Urinary bladder (tissue), 4 donors: ENCODE measurements around the gene MRC1. TPM values are rescaled to one million over a fixed set of nuclear protein-coding genes. Genes with fewer than 3 reads are reported as not detected.
A peak's percentile ranks its signal among the peaks of the same experiment; 100 is the strongest.

Experiments used
- DNase-seq: peaks from one replicate; pipeline ENCODE4 v3.0.0-alpha.2; 2015; ENCODE audit errors: extremely low spot score
- H3K27ac ChIP-seq: one replicate; pipeline ENCODE4 v1.5.1; 2013; ENCODE audit warnings: low read depth, mild to moderate bottlenecking, moderate library complexity
- H3K36me3 ChIP-seq: one replicate; pipeline ENCODE4 v1.6.1; 2013; ENCODE audit warnings: mild to moderate bottlenecking, moderate library complexity; ENCODE audit not compliant: insufficient read depth
- H3K4me1 ChIP-seq: one replicate; pipeline ENCODE4 v1.6.1; 2013; ENCODE audit warnings: mild to moderate bottlenecking, moderate library complexity; ENCODE audit not compliant: insufficient read depth
- H3K4me3 ChIP-seq: one replicate; pipeline ENCODE4 v1.5.1; 2013; ENCODE audit warnings: low read depth, low read length
- WGBS: extraction: QIAGEN DNeasy Blood & Tissue Kit; methylation state at CpG from one replicate; pipeline ENCODE4 v1.1.7; 2013; 5-methylcytosine and 5-hydroxymethylcytosine counted together
- polyA plus RNA-seq: library from polyadenylated mRNA; stranded (reverse); fragments of 200-250 nt; gene quantifications from one replicate; pipeline ENCODE4 v1.2.3, GENCODE V29; 2013
- small RNA-seq: library from RNA; depleted of rRNA; stranded (forward); fragments of <200 nt; gene quantifications from one replicate; pipeline ENCODE3, GENCODE V24; 2014
- total RNA-seq: library from RNA; depleted of rRNA; stranded (reverse); fragments of >200 nt; gene quantifications from one replicate; pipeline ENCODE4 v1.2.3, GENCODE V29; 2014
- donor health status: healthy with polysubstance abuse.
- donor health status: healthy.

The MRC1 gene
- total and polyA plus RNA-seq, 2 donors: 32.7 to 41.2 TPM

- WGBS: 97% methylated on average over 7 of the region's 7 CpGs
- Histone ChIP-seq H3K36me3 (no peaks in the 10 kb centered on the region), H3K4me1 (no peaks in the 10 kb centered on the region), H3K4me3 (no peak overlapping the region), H3K27ac (no peak overlapping the region)
- no peak for DNase-seq
Measured at GRCh38 chr10:17958049-17958448, 148.9 kb downstream of the MRC1 start.

DNA sequence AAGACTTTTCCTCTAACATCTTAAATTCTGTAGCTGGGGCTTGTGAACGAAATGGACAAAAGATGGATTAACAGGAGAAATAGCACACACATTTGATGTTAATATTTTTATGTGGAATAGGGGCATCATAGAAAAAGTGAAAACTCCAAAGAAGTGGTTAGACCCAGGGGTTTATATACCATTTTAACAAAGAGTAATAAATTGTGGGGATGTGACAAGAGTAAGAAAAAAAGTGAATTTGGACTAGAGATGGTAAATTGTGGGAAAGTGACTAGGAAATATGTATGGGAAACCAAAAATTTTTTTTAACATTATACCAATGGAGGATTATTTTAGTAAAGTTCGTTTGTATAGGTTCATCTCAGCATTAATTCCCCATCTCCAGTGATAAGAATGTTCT is 150.7 kb downstream of the MRC1 start:
- no peak for DNase-seq
- 80% methylated on average over 2 of the region's 2 CpGs for WGBS
- H3K36me3 ChIP-seq: no peaks in the 10 kb centered on the region
- no peaks in the 10 kb centered on the region for H3K4me1 ChIP-seq
- H3K27ac ChIP-seq: no peak overlapping the region
- H3K4me3 ChIP-seq: no peak overlapping the region

Small RNA genes lying within 50 kb of the gene (small RNA-seq; reads per million reads assigned to genes)
- gene MIR511: 2.0 reads per million, percentile 86 among the genes with 10 or more reads in this experiment

Other genes starting within 250 kb of the MRC1 start
- gene HACD1, start 192.0 kb upstream of the MRC1 start, total RNA-seq: 37.7 TPM
- gene HACD1, start 192.0 kb upstream of the MRC1 start, polyA plus RNA-seq: 29.0 TPM
- gene STAM, start 165.2 kb upstream of the MRC1 start, total RNA-seq: 55.0 TPM
- gene STAM, start 165.2 kb upstream of the MRC1 start, polyA plus RNA-seq: 12.5 TPM
- 1.2 TPM for gene TMEM236, start 57.1 kb upstream of the MRC1 start, total RNA-seq
- 0.44 TPM for gene TMEM236, start 57.1 kb upstream of the MRC1 start, polyA plus RNA-seq
- not detected for gene SLC39A12, start 142.6 kb downstream of the MRC1 start, total RNA-seq
- 0.04 TPM for gene SLC39A12, start 142.6 kb downstream of the MRC1 start, polyA plus RNA-seq